Upper lobe of left lung (tissue), 4 donors: ENCODE results near the gene RAB27B.

Experiments
- EP300 ChIP-seq, 4 donors: sonication (generic); formaldehyde crosslinking; IDR thresholded peaks; one replicate each; pipeline ENCODE4 v1.5.1; 2017; ENCODE audit warnings: antibody characterized with exemption in 4 of 4, control low read depth in 2 of 4
- POLR2A ChIP-seq, 4 donors: fragments of 450-650 bp; IDR thresholded peaks; one replicate each; pipeline ENCODE4 v1.5.1; 2016 to 2017; ENCODE audit warnings: antibody characterized with exemption in 4 of 4, mild to moderate bottlenecking in 2 of 4
- POLR2AphosphoS5 ChIP-seq, 2 donors: sonication (generic); formaldehyde crosslinking; IDR thresholded peaks; one replicate each; pipeline ENCODE4 v1.5.1; 2017; ENCODE audit warnings: antibody characterized with exemption in 2 of 2
- TF ChIP-seq, protein P1 (sequence below), 6 experiments: fragments of 450-650 bp in 4 of 6; fragments of 200-600 bp in 2 of 6; sonication (generic) in 2 of 6; IDR thresholded peaks; one replicate each; pipeline ENCODE4 v1.5.1; 2016 to 2019; ENCODE audit warnings: antibody characterized with exemption in 6 of 6

DNA sequence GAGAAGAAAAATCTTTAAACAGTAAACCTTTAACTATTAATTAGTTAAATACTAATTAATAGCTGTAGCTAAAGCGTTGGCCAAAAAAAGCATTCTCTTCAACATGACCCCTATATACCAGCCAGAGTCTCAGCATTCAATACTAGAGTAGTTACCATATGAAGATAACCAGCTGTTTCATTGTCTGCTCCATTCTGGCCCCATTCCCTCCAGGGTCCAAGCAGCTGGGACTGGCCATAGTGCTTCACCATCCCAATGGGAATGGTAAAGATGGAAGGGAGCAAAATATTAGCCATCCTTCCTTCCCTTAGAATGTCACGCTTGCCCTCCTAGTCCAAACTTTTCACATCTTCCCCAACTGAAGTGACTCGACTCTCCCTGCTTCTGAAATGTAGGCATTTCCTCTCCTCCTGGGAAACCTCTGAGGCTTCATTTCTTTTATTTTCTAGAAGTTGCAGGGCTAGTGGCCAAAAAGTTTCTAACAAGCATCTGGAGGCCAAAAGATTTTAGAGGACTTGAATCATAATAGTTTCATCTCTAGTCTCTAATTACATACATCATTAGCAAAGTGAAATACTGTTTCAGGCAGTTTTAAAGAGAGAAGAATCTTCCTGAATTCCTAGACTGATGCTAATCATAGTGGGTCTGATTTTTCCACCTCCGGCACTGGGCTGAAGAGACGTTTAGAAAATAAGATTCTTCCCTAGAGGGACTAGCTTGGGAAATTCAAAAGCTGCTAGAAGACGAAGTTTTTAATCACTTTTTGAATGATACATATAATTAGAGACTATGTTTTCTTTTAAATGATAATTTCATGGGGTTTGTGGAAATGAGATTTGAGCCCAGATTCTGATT lies 78.3 kb downstream of the RAB27B start:
- TF ChIP-seq, protein P1, sequence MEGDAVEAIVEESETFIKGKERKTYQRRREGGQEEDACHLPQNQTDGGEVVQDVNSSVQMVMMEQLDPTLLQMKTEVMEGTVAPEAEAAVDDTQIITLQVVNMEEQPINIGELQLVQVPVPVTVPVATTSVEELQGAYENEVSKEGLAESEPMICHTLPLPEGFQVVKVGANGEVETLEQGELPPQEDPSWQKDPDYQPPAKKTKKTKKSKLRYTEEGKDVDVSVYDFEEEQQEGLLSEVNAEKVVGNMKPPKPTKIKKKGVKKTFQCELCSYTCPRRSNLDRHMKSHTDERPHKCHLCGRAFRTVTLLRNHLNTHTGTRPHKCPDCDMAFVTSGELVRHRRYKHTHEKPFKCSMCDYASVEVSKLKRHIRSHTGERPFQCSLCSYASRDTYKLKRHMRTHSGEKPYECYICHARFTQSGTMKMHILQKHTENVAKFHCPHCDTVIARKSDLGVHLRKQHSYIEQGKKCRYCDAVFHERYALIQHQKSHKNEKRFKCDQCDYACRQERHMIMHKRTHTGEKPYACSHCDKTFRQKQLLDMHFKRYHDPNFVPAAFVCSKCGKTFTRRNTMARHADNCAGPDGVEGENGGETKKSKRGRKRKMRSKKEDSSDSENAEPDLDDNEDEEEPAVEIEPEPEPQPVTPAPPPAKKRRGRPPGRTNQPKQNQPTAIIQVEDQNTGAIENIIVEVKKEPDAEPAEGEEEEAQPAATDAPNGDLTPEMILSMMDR (IDR thresholded peaks at IDR 0.05) = no peak
- no peak for TF ChIP-seq POLR2AphosphoS5 (IDR thresholded peaks at IDR 0.05)
- TF ChIP-seq POLR2A (IDR thresholded peaks at IDR 0.05) = no peak
- TF ChIP-seq EP300 (IDR thresholded peaks at IDR 0.05) = no peak
